NCI-H1417 (cell line): ENCODE data around the gene CPNE6.
"Not testable (repeated sequence)": the region's sequence is repeated elsewhere in the genome, so short reads cannot be mapped to it uniquely, and the experiment has no call there.

Experiments
- DNase-seq, 3 experiments: peaks; one replicate each; lab custom pipeline; 2025; lab: John Stamatoyannopoulos, UW

Gene CPNE6

GRCh38 chr14:24071144-24071697, at the start of gene CPNE6:
Gene CPNE6 (plus strand): TSS chr14:24071562. CDS start chr14:24072937, 1,375 bp downstream.
- DNase-seq = no peak

DNA sequence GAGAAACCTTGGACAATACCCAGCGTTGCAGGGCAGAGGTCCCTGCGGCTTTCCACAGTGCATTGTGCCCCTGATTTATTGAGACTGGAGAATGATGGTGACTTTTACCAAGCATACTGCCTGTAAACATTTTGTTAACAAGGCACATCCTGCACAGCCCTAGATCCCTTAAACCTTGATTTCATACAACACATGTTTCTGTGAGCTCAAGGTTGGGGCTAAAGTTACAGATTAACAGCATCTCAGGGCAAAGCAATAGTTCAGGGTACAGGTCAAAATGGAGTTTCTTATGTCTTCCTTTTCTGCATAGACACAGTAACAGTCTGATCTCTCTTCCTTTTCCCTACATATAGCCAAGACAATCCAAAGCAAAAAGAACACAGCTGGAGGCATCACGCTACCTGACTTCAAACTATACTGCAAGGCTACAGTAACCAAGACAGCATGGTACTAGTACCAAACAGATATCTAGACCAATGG, 46.4 kb upstream of the CPNE6 start:
- not testable (repeated sequence) for DNase-seq

GRCh38 chr14:24029687-24030086, 41.7 kb upstream of the CPNE6 start:
- DNase-seq = not testable (repeated sequence)

DNA sequence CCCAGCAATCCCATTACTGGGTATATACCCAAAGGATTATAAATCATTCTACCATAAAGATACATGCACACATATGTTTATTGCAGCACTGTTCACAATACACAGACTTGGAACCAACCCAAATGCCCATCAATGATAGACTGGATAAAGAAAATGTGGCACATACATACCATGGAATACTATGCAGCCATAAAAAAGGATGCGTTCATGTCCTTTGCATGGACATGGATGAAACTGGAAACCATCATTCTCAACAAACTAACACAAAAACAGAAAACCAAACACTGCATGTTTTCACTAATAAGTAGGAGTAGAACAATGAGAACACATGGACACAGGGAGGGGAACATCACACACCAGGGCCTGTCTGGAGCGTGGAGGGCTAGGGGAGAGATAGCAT, 40.0 kb upstream of the CPNE6 start:
- DNase-seq = not testable (repeated sequence)

DNA sequence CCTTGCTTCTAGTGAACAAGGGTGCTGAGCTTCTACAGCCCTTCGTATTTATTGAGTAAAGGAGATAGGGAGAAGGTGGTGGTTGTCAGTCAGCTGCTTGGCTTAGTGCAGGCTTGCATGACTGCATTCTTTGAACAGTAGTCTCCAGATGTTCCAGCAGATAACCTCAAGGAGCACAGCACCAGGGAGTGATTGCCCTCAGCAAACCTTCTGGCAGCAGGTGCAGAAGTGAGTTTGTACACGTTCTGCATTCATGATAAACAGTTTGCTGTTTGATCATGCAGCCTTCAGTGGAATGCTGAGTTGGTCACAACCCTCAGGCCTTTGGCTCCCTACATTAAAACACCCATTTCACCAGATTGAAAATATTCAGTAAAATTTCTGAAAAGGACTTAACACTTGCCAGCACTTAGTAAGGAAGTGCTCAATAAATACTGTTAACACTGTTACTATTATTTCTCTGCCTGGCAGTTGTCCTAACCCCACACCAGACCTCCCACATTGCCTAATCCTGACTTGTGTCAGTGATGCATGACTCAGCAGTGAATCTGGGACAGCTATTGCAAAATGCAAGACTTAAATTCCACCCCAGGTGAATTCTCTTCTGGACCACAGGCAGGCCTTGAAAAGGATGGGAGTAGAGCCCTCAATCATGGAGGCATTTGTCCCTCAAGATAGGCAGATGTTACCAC, 38.5 kb upstream of the CPNE6 start:
- DNase-seq = no peak

DNA sequence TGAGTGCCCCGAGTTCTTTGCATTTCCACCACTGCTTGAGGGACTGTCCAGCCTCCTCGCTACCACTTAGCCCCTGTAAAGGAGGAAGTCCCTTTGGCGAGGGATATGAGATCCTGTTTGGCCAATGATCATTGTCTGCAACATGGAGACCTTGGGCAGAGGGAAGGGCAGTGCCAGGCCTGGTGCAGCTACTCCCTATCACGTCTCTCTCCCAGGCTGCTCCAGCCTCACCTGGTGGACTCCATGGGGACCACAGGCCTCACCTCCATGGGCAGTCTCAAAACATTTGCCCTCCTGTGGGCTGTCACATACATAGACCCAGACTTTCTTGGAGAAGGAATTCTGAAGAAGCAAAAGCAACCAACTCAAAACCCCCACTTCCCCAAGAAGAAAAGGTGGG, 35.6 kb upstream of the CPNE6 start:
- DNase-seq = peak in 1 of 3 experiments; percentile 77

- DNase-seq = peak; percentile 79 to 91 (median 91)
Measured at GRCh38 chr14:24036169-24036962, 35.0 kb upstream of the CPNE6 start.

DNA sequence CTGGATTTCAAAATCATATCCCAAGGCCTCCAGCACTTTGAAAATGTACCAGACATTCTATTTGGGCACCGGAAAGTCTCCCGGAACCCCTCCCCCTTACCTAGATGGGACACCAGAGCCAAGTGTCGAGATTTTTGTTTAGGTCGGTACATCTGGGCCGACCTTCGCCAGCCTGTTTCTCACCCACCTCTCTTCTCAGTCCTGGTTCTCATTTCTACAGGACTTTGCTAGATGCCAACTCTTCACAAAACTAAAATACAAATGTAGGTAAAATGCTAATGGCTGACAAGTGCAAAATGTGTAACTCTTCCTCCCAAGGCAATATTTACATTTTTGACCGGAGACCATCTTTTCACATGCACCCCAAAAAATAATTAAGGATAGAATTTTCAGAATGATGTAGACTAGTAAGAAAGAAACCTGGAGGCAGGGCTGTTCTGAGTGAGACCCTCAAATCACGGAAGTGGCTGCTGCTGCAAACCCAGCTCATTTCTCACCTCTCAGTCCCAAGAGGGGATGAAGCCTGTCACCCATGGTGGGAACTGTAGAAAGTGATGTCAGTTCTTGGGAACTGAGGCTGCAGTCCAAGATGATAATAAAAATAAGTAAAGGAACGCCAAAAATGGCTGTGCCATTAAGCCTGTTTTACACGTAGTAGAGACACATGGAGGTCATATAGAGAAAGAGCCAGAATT, 34.3 kb upstream of the CPNE6 start:
- not testable (repeated sequence) for DNase-seq

DNA sequence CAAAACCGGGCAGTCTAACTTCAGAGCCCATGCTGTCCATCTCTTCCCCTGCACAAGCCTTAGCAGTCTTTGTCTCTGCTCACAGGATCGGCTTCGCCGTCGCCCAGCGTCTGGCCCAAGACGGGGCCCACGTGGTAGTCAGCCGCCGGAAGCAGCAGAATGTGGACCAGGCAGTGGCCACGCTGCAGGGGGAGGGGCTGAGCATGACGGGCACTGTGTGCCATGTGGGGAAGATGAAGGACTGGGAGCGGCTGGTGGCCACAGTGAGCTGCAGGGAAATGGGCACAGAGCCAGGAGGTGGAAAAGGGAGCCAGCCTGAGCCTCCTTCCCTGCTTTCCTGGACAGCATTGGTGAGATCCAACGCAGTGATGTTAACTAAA, 33.7 kb upstream of the CPNE6 start:
- DNase-seq = peak; percentile 36 to 65 (median 40)

- DNase-seq = no peak
Measured at GRCh38 chr14:24038686-24039085, 32.7 kb upstream of the CPNE6 start.

DNA sequence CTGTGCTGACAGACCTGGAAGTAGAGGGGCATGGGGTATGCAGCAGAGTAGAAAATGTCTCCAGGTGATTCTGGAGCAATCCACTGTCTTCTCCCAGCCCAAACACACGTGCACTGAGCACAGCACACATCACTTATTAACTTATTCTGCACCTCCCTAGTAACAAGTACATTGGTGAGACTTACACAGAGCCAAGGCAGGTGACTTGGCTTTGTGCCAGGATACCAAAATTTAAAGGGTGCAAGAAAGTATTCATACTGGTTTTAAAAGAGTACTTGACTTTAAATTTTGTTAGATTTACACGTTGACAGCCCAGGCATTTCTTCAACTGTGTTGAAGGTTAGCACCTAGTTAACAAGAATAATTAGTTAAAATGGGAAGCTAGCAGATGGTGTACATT, 30.7 kb upstream of the CPNE6 start:
- no peak for DNase-seq

GRCh38 chr14:24042746-24043145, 28.6 kb upstream of the CPNE6 start:
- no peak for DNase-seq

DNA sequence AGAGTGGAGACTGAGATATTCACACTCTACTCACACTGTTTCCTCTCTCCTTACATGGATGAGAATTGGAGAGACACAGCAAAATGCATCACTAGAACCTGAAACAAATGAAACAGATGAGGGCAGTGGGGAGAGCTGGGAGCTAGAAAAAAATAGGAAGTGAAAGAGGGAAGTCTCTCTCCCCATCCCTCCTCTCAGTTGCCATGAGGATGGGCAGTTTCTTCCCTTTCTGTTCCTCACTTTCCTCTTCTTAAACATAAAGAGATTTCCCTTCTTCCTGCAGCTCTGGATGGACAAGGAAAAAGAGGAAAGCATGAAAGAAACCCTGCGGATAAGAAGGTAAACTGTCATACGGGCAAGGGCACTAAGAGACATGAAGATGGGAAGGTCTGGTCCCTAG, 22.4 kb upstream of the CPNE6 start:
- DNase-seq = not testable (repeated sequence)

DNA sequence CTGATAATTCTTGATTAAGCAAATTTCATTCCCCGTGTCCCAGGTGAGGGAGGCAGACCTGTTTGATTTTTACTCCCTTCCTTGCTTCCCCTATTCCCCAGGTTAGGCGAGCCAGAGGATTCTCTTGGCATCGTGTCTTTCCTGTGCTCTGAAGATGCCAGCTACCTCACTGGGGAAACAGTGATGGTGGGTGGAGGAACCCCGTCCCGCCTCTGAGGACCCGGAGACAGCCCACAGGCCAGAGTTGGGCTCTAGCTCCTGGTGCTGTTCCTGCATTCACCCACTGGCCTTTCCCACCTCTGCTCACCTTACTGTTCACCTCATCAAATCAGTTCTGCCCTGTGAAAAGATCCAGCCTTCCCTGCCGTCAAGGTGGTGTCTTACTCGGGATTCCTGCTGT, 20.6 kb upstream of the CPNE6 start:
- DNase-seq = not testable (repeated sequence)

DNA sequence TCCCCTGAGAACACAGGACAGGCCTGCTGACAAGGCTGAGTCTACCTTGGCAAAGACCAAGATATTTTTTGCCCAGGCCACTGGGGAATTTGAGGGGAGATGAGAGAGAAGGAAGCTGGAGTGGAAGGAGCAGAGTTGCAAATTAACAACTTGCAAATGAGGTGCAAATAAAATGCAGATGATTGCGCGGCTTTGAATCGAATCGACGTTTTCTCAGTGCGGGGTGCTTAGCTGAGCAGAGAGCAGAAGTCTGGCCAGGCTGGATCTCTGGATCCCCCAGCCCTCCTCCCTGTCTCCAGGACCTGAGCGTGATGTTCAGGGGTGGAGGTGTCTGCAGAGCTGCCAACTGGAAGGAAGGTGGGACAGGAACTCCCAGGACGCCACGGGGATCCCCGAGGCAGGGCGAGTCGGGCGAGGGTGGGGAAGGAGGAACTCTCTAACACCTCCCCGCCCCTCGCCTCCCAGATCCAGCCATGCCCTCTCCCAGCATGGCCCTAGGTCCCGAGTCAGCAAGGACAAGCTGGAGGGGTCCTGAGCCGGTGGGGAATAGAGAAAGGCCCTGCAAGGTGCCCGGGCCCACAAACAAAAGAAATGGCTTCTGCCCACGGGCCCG, 20.1 kb upstream of the CPNE6 start:
- DNase-seq = no peak

- DNase-seq = peak; percentile 83 to 88 (median 84)
Measured at GRCh38 chr14:24051789-24052655, 19.3 kb upstream of the CPNE6 start, which contains the start of gene CARMIL3. Gene CARMIL3 (plus strand): TSS chr14:24052009. CDS start chr14:24052154, 145 bp downstream.

DNA sequence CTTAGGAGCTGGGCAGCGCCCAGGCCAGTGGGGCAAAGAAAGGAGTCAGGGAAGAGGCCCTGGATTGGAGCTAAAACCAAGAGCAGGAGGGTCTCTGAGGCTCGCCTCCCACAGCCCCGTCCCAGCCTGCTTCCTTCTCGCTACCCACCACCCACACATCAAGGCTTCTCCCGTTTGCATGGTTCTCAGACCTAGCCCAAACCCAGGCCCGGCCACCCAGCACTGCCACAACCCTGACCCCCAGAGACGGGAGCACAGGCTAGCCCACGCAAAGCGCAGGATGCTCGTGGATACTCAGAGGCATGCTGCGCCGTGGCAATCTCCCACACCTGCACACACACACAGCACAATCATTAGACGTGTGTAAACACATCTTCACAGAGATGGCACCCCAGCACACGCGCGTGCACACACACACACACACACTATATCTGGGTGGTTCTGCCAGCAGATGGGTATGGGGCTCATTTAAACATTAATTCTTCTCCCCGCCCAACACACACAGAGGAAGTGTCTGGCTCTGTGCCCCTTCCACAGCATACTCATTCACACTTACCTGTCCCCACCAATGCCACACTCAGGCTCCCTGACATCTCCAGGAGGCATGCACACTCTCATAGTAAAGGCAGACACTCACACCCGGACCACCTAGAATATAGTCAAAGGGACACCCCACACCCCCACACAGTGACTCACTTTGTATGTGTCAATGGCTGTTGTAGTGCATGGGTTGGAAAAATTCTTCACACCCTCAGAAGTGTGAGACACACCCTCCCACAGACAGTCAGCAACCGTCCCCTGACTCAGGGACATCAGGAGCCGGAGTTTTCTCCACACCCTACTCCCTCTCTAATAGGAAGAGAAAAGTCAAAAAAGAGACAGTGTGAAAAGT, 18.5 kb upstream of the CPNE6 start:
- DNase-seq = no peak

DNA sequence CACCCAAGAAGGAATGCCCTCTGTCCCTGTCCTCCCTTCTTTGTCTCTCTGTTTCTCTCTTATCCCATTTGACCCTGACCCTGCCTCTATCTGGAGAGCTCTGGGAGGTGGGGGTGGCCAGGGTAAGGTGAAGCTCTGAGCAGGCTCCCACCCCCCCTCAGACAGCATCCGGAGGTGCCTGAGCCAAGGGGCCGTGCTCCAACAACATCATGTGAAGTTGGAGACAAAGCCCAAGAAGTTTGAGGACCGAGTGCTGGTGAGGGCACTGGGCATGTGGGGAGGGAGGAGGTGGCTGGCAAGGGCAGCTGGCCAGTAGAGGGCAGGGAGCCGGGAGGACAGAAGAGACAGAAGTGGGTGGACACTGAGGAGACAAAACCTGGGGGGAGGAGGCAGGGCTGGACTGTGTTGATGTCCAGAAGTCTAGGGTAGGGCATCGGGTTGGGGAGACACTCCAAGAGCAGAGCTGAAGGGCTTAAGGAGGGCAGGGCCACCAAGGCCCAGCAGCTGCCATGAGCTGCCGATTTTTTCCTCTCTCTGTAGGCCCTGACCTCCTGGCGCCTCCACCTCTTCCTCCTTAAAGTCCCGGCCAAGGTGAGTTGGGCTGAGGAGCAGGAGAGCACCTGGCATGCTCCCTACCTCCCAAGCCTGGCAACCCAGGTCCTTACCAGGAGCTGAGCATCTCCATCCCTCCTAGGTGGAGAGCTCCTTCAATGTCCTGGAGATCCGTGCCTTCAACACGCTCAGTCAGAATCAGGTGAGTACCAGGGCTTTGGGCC, 17.6 kb upstream of the CPNE6 start:
- no peak for DNase-seq

GRCh38 chr14:24054324-24054641, 17.1 kb upstream of the CPNE6 start:
- DNase-seq = no peak
